GM12864 (cell line): Measurements from ENCODE around the gene ADAM23.

Experiments used
- DNase-seq: peaks from one replicate; pipeline ENCODE4 v3.0.0-alpha.2; 2011; ENCODE audit warnings: low read depth
- H3K4me3 ChIP-seq: 2 replicates; pipeline ENCODE4 v1.5.1; 2011; ENCODE audit warnings: mild to moderate bottlenecking, low read depth, low read length, control low read depth
- TF ChIP-seq, protein P1 (sequence below): IDR thresholded peaks from 2 replicates; pipeline ENCODE4 v1.5.1; 2011; ENCODE audit warnings: low read depth, mild to moderate bottlenecking, moderate library complexity, low read length, control low read depth, inconsistent platforms; ENCODE audit errors: missing control alignments

Gene ADAM23

DNA sequence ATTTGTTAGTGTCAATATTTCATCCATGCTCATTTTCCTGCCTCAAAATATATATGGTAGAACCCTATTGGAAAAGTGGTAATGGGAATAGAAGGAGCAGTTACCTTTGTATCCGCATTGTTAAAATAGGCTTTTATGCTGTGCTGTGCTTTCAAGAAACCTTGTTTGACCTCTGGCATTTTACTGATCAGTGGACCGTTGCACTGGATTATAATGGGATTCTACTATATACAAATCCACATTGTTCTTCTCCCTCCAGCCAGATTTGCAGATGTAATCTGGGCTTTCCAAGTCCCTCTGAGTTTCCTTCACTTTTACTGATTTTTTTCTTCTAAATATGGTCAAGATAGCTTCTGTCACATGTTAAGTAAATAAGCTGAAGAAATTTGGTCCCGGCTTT lies 175.7 kb downstream of the ADAM23 start:
- no peak overlapping the region for H3K4me3 ChIP-seq
- no peak for DNase-seq
- TF ChIP-seq, protein P1, sequence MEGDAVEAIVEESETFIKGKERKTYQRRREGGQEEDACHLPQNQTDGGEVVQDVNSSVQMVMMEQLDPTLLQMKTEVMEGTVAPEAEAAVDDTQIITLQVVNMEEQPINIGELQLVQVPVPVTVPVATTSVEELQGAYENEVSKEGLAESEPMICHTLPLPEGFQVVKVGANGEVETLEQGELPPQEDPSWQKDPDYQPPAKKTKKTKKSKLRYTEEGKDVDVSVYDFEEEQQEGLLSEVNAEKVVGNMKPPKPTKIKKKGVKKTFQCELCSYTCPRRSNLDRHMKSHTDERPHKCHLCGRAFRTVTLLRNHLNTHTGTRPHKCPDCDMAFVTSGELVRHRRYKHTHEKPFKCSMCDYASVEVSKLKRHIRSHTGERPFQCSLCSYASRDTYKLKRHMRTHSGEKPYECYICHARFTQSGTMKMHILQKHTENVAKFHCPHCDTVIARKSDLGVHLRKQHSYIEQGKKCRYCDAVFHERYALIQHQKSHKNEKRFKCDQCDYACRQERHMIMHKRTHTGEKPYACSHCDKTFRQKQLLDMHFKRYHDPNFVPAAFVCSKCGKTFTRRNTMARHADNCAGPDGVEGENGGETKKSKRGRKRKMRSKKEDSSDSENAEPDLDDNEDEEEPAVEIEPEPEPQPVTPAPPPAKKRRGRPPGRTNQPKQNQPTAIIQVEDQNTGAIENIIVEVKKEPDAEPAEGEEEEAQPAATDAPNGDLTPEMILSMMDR = no peak

GRCh38 chr2:206626108-206626507 lies 182.8 kb downstream of the ADAM23 start:
- TF ChIP-seq, protein P1 = no peak
- H3K4me3 ChIP-seq = no peak overlapping the region
- no peak for DNase-seq

DNA sequence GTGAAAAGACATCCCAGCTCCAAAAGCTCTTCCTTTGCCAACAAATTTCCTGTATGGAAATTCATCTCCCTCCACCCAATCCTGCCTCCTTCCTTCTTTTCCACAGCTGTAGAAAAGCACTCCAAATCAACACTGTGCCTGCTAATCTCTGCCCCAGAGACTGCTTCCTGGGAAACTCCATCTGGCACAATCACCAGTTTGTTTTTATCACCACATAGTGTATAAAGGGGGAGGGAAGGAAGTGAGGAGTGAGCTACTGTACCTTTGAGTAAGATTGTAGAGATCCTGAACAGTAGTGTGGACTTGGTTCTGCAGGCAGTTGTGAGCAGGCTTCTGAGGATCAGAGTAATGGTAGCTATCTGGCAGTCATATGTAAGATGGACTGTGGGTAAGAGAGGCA lies 184.3 kb downstream of the ADAM23 start:
- TF ChIP-seq, protein P1 = no peak
- no peak for DNase-seq
- H3K4me3 ChIP-seq = no peak overlapping the region

- DNase-seq = no peak
- no peak overlapping the region for H3K4me3 ChIP-seq
- TF ChIP-seq, protein P1 = no peak
These were observed 188.0 kb downstream of the ADAM23 start for GRCh38 chr2:206631340-206631739.

GRCh38 chr2:206635015-206635414 lies 191.7 kb downstream of the ADAM23 start:
- TF ChIP-seq, protein P1 = no peak
- no peak for DNase-seq
- H3K4me3 ChIP-seq = no peak overlapping the region

GRCh38 chr2:206639636-206640035 lies 196.3 kb downstream of the ADAM23 start:
- no peak for DNase-seq
- no peak overlapping the region for H3K4me3 ChIP-seq
- TF ChIP-seq, protein P1 = no peak

- no peak for DNase-seq
- H3K4me3 ChIP-seq = no peak overlapping the region
- TF ChIP-seq, protein P1 = no peak
These were observed 197.9 kb downstream of the ADAM23 start for GRCh38 chr2:206641226-206641625.
